ENCODE data around the gene CAND2. TPM values are rescaled to one million over a fixed set of nuclear protein-coding genes. Genes with fewer than 3 reads are reported as not detected.

CAND2 gene
- total and polyA plus RNA-seq, 2 of the 8 experiments (the other 6 are each of a cell fraction or from before 2014, with no cell fraction given) = 8.7 TPM

GRCh38 chr3:12773030-12773709, 23.3 kb upstream of the CAND2 start (continued):
- TF ChIP-seq CHD7 (IDR thresholded peaks at IDR 0.05; ENCODE audit: insufficient replicate concordance, low read length) = no peak

Data from H1 (cell line).